GOT3 (cell line): Measurements from ENCODE around the gene B3GNT3.
A peak's percentile ranks its signal among the peaks of the same experiment; 100 is the strongest.

Source experiments
- DNase-seq: peaks from one replicate; lab custom pipeline; 2025; ENCODE audit warnings: mixed read lengths; lab: John Stamatoyannopoulos, UW

The B3GNT3 gene

GRCh38 chr19:17832443-17833208 is 37.7 kb downstream of the B3GNT3 start:
- no peak for DNase-seq

- DNase-seq, result no peak
These were observed 39.6 kb downstream of the B3GNT3 start for GRCh38 chr19:17834350-17835181.

GRCh38 chr19:17835182-17836006 is 40.5 kb downstream of the B3GNT3 start:
- no peak for DNase-seq

GRCh38 chr19:17836530-17836929 is 41.6 kb downstream of the B3GNT3 start:
- no peak for DNase-seq

GRCh38 chr19:17837972-17838371 is 43.0 kb downstream of the B3GNT3 start:
- DNase-seq, result no peak

GRCh38 chr19:17840019-17840418 is 45.1 kb downstream of the B3GNT3 start:
- DNase-seq, result no peak

- no peak for DNase-seq
These were observed 46.5 kb downstream of the B3GNT3 start for GRCh38 chr19:17841371-17841809.

- DNase-seq, result no peak
These were observed 47.1 kb downstream of the B3GNT3 start for GRCh38 chr19:17841810-17842662.

GRCh38 chr19:17842663-17843291 is 47.8 kb downstream of the B3GNT3 start:
- DNase-seq, result no peak

- no peak for DNase-seq
These were observed 48.4 kb downstream of the B3GNT3 start for GRCh38 chr19:17843292-17843827.

GRCh38 chr19:17843908-17844490 is 49.1 kb downstream of the B3GNT3 start:
- DNase-seq, result no peak

GRCh38 chr19:17846146-17846545 is 51.2 kb downstream of the B3GNT3 start:
- DNase-seq, result no peak

GRCh38 chr19:17847538-17848366 is 52.8 kb downstream of the B3GNT3 start, which contains the start of gene JAK3:
Gene JAK3, minus strand, starts transcription at chr19:17847982. Its CDS starts 3,565 bp downstream, at chr19:17844417.
- DNase-seq, result no peak

- no peak for DNase-seq
These were observed 53.8 kb downstream of the B3GNT3 start for GRCh38 chr19:17848595-17849292.

GRCh38 chr19:17854061-17854460 is 59.1 kb downstream of the B3GNT3 start:
- DNase-seq, result no peak

GRCh38 chr19:17855280-17856152 is 60.6 kb downstream of the B3GNT3 start:
- DNase-seq, result peak; percentile 53

- DNase-seq, result peak; percentile 95
These were observed 64.8 kb downstream of the B3GNT3 start, which contains the start of gene RPL18A for GRCh38 chr19:17859533-17860330. Gene RPL18A, plus strand, starts transcription at chr19:17859910. Its CDS starts 47 bp downstream, at chr19:17859957.
